ENCODE measurements around the gene ICAM5. TPM values are rescaled to one million over a fixed set of nuclear protein-coding genes. Genes with fewer than 3 reads are reported as not detected.

The ICAM5 gene
- total and polyA plus RNA-seq, 10 of the 15 experiments (the other 5 are each of a cell fraction or from before 2014, with no cell fraction given): 0.14 to 4.6 (median 0.94) TPM; not detected in 2

DNA sequence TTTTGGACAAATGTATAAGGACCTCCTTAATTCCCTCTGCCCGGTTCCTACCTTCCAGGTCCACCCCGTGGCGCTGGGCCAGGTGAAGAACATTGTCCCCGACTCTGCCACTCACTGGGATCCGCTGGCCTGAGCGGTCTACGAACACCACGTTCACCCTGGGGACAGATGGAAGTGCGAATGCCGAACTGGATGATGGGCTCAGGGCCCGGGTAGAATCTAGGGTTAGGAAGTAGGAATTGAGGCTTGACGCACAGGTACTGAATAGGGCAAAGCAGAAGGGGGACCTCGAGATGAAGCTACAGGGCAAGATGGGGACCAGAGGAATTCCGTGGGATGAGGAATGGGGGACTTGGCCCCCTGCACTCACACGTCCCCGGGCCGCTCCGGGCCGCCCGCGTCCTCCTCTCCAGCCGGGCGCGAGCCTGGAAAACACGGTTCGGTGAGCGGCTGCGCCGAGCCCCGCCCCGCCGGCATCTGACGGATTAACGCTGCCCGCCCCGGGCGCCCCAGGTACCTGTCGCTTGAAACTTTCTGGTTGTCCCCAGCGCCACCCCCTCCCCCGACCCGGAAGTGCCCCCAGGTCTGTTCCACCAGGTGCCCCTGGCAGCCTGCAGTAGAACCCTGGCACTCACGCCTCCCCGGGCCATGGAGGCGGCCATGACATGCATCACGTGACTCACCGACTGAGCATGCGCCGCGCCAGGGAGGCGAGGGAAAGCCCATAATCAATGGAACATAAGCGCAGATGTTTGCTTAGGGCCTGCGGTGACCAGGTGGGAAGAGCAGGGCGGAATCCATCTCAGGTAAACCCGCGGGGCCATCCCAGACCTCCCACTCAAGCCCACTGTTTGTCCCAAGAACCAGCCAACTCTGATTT lies 25.8 kb downstream of the ICAM5 start, which contains the start of gene FDX2 (continued):
- TF ChIP-seq HSF1 (IDR thresholded peaks at IDR 0.05; ENCODE audit: low read depth, low read length) (no peak), ZNF622 (IDR thresholded peaks at IDR 0.05) (no peak), PML (IDR thresholded peaks at IDR 0.05; ENCODE audit: low read length) (0 out of 2 replicates have a peak, but pooled peaks have one; percentile 59), EZH2 (IDR thresholded peaks at IDR 0.05; ENCODE audit: borderline replicate concordance, control insufficient read depth, low read depth, low read length) (no peak), ETV6 (conservative IDR thresholded peaks at IDR 0.05 in 1 of 2, IDR thresholded peaks at IDR 0.05 in 1 of 2; ENCODE audit: borderline replicate concordance in 1 of 2, low read depth in 1 of 2) (no peak), MEF2B (IDR thresholded peaks at IDR 0.05; ENCODE audit: partially characterized antibody, poor library complexity, severe bottlenecking) (peak; percentile 27), ZSCAN29 (IDR thresholded peaks at IDR 0.05) (no peak), CBX5 (IDR thresholded peaks at IDR 0.05; ENCODE audit: low read depth) (no peak), RUNX3 (IDR thresholded peaks at IDR 0.05; ENCODE audit: low read length) (peak; percentile 65), YY1 (IDR thresholded peaks at IDR 0.05; ENCODE audit: low read depth, low read length) (peak; percentile 100), RCOR1 (conservative IDR thresholded peaks at IDR 0.05; ENCODE audit: low read depth, low read length) (no peak), SMAD1 (IDR thresholded peaks at IDR 0.05; ENCODE audit: low read depth, partially characterized antibody) (no peak), RELB (IDR thresholded peaks at IDR 0.05; ENCODE audit: low read depth) (peak; percentile 82), WRNIP1 (IDR thresholded peaks at IDR 0.05; ENCODE audit: borderline replicate concordance, low read depth, low read length) (no peak), PAX5 (IDR thresholded peaks at IDR 0.05; ENCODE audit: borderline replicate concordance, low read depth, low read length) (peak; percentile 72; the same call in 1 of the 2 replicates)
- TF ChIP-seq, protein P1, sequence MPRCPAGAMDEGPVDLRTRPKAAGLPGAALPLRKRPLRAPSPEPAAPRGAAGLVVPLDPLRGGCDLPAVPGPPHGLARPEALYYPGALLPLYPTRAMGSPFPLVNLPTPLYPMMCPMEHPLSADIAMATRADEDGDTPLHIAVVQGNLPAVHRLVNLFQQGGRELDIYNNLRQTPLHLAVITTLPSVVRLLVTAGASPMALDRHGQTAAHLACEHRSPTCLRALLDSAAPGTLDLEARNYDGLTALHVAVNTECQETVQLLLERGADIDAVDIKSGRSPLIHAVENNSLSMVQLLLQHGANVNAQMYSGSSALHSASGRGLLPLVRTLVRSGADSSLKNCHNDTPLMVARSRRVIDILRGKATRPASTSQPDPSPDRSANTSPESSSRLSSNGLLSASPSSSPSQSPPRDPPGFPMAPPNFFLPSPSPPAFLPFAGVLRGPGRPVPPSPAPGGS (IDR thresholded peaks at IDR 0.05; ENCODE audit: borderline replicate concordance, insufficient read depth, low read depth, low read length, poor library complexity, severe bottlenecking): peak; percentile 91
- TF ChIP-seq, protein P2, sequence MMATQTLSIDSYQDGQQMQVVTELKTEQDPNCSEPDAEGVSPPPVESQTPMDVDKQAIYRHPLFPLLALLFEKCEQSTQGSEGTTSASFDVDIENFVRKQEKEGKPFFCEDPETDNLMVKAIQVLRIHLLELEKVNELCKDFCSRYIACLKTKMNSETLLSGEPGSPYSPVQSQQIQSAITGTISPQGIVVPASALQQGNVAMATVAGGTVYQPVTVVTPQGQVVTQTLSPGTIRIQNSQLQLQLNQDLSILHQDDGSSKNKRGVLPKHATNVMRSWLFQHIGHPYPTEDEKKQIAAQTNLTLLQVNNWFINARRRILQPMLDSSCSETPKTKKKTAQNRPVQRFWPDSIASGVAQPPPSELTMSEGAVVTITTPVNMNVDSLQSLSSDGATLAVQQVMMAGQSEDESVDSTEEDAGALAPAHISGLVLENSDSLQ (IDR thresholded peaks at IDR 0.05): 0 out of 2 replicates have a peak, but pooled peaks have one; percentile 25
- TF ChIP-seq, protein P3, sequence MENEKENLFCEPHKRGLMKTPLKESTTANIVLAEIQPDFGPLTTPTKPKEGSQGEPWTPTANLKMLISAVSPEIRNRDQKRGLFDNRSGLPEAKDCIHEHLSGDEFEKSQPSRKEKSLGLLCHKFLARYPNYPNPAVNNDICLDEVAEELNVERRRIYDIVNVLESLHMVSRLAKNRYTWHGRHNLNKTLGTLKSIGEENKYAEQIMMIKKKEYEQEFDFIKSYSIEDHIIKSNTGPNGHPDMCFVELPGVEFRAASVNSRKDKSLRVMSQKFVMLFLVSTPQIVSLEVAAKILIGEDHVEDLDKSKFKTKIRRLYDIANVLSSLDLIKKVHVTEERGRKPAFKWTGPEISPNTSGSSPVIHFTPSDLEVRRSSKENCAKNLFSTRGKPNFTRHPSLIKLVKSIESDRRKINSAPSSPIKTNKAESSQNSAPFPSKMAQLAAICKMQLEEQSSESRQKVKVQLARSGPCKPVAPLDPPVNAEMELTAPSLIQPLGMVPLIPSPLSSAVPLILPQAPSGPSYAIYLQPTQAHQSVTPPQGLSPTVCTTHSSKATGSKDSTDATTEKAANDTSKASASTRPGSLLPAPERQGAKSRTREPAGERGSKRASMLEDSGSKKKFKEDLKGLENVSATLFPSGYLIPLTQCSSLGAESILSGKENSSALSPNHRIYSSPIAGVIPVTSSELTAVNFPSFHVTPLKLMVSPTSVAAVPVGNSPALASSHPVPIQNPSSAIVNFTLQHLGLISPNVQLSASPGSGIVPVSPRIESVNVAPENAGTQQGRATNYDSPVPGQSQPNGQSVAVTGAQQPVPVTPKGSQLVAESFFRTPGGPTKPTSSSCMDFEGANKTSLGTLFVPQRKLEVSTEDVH (IDR thresholded peaks at IDR 0.05; ENCODE audit: low read depth, partially characterized antibody): peak; percentile 43

Data from GM12878 (cell line).